Dedifferentiated amniotic fluid mesenchymal stem cell (primary cell): ENCODE data around the gene FRY.

Experiments
- DNase-seq: peaks from one replicate; pipeline ENCODE4 v3.0.0-alpha.2; 2016; ENCODE audit errors: extremely low spot score

Gene FRY

GRCh38 chr13:32259116-32259515, 227.5 kb downstream of the FRY start:
- no peak for DNase-seq

- peak; percentile 54 for DNase-seq
These were observed 230.0 kb downstream of the FRY start for GRCh38 chr13:32261567-32261966.

- DNase-seq, result no peak
These were observed 230.6 kb downstream of the FRY start for GRCh38 chr13:32262165-32262564.

GRCh38 chr13:32262619-32263018, 231.0 kb downstream of the FRY start:
- no peak for DNase-seq

GRCh38 chr13:32264407-32264806, 232.8 kb downstream of the FRY start:
- DNase-seq, result no peak

GRCh38 chr13:32265726-32266125, 234.2 kb downstream of the FRY start:
- DNase-seq, result no peak

GRCh38 chr13:32266130-32266529, 234.6 kb downstream of the FRY start:
- no peak for DNase-seq

- no peak for DNase-seq
These were observed 236.4 kb downstream of the FRY start for GRCh38 chr13:32267836-32268439.

- no peak for DNase-seq
These were observed 240.6 kb downstream of the FRY start for GRCh38 chr13:32272021-32272683.

- DNase-seq, result no peak
These were observed 246.3 kb downstream of the FRY start for GRCh38 chr13:32277839-32278238.

GRCh38 chr13:32278426-32278825, 246.9 kb downstream of the FRY start:
- no peak for DNase-seq

GRCh38 chr13:32281096-32281495, 249.5 kb downstream of the FRY start:
- DNase-seq, result no peak

GRCh38 chr13:32282096-32282711, 250.6 kb downstream of the FRY start:
- no peak for DNase-seq

- DNase-seq, result peak; percentile 61
These were observed 253.5 kb downstream of the FRY start for GRCh38 chr13:32284927-32285632.

- no peak for DNase-seq
These were observed 254.0 kb downstream of the FRY start for GRCh38 chr13:32285633-32285965.

GRCh38 chr13:32297206-32297605, 265.6 kb downstream of the FRY start:
- no peak for DNase-seq

- DNase-seq, result no peak
These were observed 267.1 kb downstream of the FRY start for GRCh38 chr13:32298695-32299094.

- DNase-seq, result no peak
These were observed 268.3 kb downstream of the FRY start for GRCh38 chr13:32299893-32300292.

GRCh38 chr13:32300406-32300805, 268.8 kb downstream of the FRY start:
- no peak for DNase-seq

- DNase-seq, result no peak
These were observed 269.3 kb downstream of the FRY start for GRCh38 chr13:32300920-32301319.

GRCh38 chr13:32302461-32302860, 270.9 kb downstream of the FRY start:
- DNase-seq, result no peak

- DNase-seq, result no peak
These were observed 274.1 kb downstream of the FRY start for GRCh38 chr13:32305646-32306045.
